Sigmoid colon (tissue), 4 donors: Measurements from ENCODE around the gene AATK.

Source experiments
- POLR2A ChIP-seq, 2 donors: fragments of 450-650 bp; IDR thresholded peaks; one replicate each; pipeline ENCODE4 v1.6.1; 2016; ENCODE audit warnings: antibody characterized with exemption in 2 of 2, mild to moderate bottlenecking in 2 of 2, moderate library complexity in 2 of 2
- POLR2AphosphoS5 ChIP-seq, 4 donors: sonication (generic); formaldehyde crosslinking; IDR thresholded peaks; one replicate each; pipeline ENCODE4 v1.6.1; 2017; ENCODE audit warnings: antibody characterized with exemption in 4 of 4
- TF ChIP-seq, protein P1 (sequence below), 4 experiments: fragments of 450-650 bp in 3 of 4; fragments of 200-600 bp in 1 of 4; IDR thresholded peaks; one replicate each; pipeline ENCODE4 v1.5.1; 2016 to 2019; ENCODE audit warnings: antibody characterized with exemption in 4 of 4, mild to moderate bottlenecking in 3 of 4, moderate library complexity in 2 of 4

DNA sequence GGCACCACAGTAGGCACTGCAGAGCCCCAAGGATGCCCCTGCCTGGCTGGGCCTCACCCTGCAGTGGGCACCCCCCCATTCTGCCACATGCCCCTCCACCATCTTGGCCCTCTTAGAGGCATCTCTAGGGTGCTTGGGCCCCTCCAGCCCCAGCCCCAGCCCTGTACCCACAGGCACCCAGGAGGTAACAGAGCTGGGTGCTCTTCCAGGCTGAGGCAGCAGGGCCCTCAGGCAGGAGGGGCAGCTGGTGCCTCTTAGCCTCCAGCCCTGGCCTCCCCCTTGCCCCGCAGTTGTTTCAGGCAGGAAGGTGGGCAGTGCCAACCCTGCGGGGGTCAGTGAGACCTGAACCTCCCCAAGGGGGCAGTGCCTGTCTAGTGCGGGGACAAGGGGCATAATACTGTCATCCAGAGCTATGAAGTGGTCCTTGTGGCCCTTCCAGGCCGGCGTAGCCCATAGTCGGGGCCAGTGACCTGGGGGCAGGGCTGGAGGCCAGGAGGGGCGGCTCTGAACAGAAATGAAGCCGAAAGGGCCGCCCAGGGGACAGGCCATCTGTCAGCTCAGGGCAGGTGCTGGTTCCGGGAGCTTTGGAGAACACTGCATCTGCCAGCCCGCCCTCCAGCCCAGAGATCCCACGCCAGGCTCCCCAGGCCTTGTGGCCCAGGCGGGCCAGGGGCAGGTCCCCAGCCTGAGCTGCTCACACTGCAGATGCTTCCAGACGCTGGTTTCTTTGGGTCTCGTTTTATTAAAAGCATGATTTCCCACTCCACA lies 4.9 kb upstream of the AATK start:
- TF ChIP-seq, protein P1, sequence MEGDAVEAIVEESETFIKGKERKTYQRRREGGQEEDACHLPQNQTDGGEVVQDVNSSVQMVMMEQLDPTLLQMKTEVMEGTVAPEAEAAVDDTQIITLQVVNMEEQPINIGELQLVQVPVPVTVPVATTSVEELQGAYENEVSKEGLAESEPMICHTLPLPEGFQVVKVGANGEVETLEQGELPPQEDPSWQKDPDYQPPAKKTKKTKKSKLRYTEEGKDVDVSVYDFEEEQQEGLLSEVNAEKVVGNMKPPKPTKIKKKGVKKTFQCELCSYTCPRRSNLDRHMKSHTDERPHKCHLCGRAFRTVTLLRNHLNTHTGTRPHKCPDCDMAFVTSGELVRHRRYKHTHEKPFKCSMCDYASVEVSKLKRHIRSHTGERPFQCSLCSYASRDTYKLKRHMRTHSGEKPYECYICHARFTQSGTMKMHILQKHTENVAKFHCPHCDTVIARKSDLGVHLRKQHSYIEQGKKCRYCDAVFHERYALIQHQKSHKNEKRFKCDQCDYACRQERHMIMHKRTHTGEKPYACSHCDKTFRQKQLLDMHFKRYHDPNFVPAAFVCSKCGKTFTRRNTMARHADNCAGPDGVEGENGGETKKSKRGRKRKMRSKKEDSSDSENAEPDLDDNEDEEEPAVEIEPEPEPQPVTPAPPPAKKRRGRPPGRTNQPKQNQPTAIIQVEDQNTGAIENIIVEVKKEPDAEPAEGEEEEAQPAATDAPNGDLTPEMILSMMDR (IDR thresholded peaks at IDR 0.05) = no peak
- no peak for TF ChIP-seq POLR2A (IDR thresholded peaks at IDR 0.05)
- no peak for TF ChIP-seq POLR2AphosphoS5 (IDR thresholded peaks at IDR 0.05)
